Measurements from ENCODE around the gene TRIM45.
"Not testable (repeated sequence)": the region's sequence is repeated elsewhere in the genome, so short reads cannot be mapped to it uniquely, and the experiment has no call there.

The TRIM45 gene

DNA sequence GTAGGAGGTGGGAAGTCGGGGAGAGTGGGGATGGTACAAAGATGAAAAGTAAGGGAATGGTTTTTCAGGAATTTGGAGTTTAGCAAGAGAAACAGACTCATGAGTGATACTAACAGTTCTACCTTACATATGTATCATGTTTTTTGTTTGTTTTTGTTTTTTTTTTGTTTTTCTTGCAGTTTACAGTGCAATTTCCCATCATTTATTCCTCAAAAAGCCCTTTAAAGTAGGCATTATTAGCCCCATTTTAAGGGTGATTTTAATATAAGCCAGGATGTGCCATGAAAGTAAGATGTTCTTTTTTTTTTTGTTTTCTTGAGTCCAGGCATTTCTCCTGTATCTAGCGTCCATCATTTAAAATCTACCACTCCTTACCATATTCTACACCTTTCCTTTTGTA is 13.8 kb upstream of the TRIM45 start:
- DNase-seq (ENCODE audit: low read depth in 2 of 2) = no peak

GRCh38 chr1:117130526-117130925 is 9.0 kb upstream of the TRIM45 start:
- no peak for DNase-seq (ENCODE audit: low read depth in 2 of 2)

DNA sequence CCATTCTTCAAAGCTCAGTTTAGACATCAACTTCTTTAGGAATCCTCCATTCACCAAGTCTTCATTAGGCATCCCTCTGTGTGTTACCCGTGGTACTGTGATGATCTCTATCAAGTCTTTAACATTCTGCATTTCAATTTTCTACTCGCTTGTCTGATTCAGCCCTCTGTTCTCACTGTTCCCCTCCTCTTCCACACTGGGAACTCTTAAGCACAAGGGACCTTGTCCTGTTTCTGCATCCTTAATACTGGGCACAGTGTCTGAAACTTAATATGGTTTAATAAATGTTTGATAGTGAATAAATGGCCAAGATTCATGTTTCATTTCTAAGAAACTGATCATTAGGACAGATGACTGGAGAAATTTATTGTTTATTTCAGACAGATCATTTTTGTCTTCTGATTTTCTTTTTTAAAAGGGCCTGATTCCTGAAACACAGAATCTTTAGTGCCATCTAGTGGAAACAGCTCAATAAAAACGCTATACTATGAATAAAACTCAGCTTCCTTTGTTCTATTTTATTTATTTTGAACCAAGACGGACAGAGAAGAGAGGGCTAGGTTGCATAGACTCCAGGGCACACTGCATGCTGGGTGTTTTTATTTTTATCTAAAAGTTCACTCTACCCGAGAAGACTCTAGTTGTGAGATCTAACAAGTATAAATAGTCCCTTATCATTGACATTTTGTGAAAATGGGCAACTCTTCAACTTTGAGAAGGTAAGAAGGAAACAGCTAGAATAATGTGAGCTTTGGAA is 7.0 kb upstream of the TRIM45 start:
- no peak for DNase-seq (ENCODE audit: low read depth in 2 of 2)

DNA sequence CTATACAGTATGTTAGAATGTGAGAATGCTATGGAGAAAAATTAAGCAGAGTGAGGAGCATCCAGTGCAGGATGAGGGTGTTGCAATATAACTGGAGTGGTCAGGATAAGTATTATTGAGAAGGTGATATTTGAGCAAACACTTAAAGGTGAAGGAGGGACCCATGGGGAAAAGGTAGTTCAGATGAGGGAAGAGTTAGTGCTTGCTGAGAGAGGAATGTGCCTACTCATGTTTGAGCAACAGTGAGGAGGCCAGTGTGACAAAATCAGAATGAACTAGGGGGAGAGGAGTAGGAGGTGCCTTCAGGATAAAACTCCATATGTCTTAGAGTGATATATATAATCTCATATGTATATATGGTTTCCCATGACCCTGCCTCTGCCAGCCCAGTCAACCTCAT is 6.2 kb upstream of the TRIM45 start:
- no peak for DNase-seq (ENCODE audit: low read depth in 2 of 2)

- DNase-seq (ENCODE audit: low read depth in 2 of 2) = no peak
Measured at GRCh38 chr1:117124661-117125060, 3.1 kb upstream of the TRIM45 start.

GRCh38 chr1:117123274-117123673 is 1.7 kb upstream of the TRIM45 start:
- DNase-seq (ENCODE audit: low read depth in 2 of 2) = no peak

DNA sequence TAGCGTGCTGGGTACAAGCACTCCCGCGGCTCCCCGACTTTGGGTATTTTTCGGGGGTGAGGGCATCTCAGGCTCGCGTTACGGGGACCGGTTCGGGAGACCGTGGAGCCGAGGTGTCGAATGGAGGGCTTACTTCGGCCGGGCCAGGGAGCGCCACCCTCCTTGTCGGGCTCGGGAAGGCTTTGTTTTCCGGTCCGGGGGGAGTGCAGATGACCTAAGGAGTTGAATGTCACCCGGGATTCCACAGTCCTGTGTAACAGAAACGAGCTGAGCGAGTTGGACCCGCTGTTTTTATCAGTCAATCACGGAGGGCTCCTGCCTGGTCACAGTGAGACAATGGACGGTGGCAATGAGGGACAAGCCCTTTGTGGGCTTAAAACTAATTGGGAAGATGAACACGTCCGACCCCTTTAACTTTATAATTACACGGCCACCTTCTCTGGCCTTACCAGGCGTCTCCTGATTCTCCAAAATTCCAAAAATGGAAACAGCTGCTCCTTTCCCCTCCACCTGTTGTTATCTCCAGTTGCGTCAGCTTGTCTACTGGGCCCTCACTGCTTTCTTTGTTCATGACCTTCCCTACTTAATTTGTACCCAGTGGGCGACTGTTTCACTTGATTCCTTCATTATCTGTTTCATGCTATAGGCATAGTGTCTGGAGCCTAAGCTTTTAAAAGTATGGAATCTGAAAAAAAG is 929 bp upstream of the TRIM45 start:
- no peak for DNase-seq (ENCODE audit: low read depth in 2 of 2)

- DNase-seq (ENCODE audit: low read depth in 2 of 2) = peak in 1 of 2 donors; percentile 10
Measured at GRCh38 chr1:117120774-117121588, 568 bp downstream of the TRIM45 start.

GRCh38 chr1:117119144-117119543 is 2.4 kb downstream of the TRIM45 start:
- DNase-seq (ENCODE audit: low read depth in 2 of 2) = not testable (repeated sequence)

DNA sequence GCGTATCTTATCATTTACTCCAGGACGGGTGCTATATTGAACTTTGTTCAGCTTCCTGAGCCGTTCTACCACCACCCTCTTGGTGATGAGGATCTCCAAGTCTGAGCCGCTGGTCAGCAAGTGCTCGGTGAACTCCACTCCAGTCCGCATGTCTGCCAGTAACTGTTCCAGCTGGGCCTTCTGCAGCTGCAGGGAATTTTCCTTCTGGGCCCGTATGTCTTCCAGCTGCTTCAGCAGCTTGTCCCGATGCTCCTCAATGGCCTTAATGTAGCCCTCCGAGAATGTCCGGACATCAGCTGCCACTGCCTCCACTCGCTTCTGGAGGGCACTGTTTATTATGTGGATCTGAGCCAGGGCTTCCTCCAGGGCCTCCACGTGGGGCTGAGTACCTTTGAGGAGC is 3.4 kb downstream of the TRIM45 start:
- no peak for DNase-seq (ENCODE audit: low read depth in 2 of 2)

- DNase-seq (ENCODE audit: low read depth in 2 of 2) = no peak
Measured at GRCh38 chr1:117117697-117118096, 3.9 kb downstream of the TRIM45 start.

DNA sequence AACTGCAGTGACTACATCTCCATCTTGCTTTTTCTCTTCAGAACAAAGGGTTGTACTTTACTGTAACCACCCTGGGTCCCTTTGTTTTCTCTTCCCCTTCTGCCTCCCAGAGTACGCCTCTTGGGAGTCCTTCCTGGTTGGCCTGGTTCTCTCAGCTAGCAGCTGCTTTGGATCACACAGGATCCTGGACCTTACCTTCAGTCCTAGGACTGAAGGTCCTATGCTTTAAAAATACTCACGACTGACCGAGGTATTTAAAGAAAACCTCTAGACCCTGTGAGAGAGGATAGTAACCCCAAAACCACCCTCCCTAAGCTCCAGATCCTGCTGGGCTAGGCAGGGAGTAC is 4.8 kb downstream of the TRIM45 start:
- DNase-seq (ENCODE audit: low read depth in 2 of 2) = no peak

DNA sequence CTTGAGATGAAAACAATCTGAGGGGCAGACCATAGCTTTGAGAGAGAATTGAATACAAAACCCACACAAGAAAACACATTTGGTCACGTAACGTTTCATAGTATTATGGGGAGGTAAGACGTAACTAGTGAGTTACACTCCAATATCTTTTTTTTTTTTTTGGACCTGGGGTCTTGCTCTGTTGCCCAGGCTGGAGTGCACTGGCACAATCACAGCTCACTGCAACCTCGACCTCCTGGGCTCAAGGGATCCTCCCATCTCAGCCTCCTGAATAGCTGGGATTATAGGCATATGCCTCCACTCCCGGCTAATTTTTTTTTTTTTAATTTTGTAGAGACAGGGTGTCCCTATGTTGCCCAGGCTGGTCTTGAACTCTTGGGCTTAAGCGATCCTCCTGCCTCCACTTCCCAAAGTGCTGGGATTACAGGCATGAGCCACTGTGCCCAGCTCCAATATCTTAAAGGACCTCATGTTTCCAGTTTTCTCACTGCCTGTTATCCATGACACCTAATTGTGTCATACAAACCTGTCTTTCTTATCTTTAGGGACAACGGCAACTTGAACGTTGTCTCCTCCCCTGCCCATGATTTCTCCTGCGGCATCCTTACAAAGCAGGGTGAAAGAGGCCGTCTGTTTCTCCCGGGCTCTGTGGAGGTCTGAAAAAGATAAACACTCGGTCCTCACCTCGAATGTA is 5.3 kb downstream of the TRIM45 start:
- DNase-seq (ENCODE audit: low read depth in 2 of 2) = no peak

- no peak for DNase-seq (ENCODE audit: low read depth in 2 of 2)
Measured at GRCh38 chr1:117114877-117115276, 6.7 kb downstream of the TRIM45 start.

- DNase-seq (ENCODE audit: low read depth in 2 of 2) = no peak
Measured at GRCh38 chr1:117113199-117113598, 8.3 kb downstream of the TRIM45 start.

GRCh38 chr1:117112047-117112717 is 9.4 kb downstream of the TRIM45 start:
- no peak for DNase-seq (ENCODE audit: low read depth in 2 of 2)

GRCh38 chr1:117110774-117111173 is 10.8 kb downstream of the TRIM45 start:
- DNase-seq (ENCODE audit: low read depth in 2 of 2) = no peak

DNA sequence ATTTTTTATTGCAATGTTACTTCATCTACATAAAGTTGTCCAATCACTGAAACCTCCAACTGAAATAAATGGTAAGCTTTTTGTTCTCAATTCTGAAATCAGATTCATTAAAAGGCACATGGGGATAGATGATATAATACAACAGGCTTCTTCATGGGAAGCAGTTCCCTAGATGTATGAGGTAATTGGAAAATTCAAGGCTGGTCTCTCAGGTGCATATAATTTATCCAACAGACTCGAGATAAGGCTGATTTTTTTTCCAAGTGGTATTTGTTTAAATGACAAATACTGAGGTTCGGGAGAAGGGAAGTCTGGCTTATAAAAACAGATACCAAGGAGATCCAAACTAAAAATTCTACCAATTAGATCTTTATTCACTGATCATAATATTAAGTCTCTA is 14.2 kb downstream of the TRIM45 start:
- no peak for DNase-seq (ENCODE audit: low read depth in 2 of 2)

DNA sequence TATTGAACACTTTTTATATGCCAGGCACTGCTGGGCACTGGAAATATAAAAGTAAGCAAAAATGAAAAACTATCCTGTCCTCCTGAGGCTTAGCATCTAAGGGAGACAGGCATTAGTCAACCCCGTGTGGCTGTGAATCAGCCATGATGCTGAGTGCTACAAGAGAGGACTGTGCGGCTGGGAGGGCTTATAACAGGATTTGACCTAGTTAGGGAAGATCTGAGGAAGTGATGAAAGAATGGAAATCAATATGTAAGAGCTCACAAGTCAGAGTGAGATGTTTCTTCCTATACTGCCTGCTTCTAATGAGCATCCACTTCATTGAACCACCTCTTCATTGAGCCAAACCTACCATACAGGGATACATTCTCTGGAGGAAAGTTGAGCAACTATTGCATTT is 15.1 kb downstream of the TRIM45 start:
- no peak for DNase-seq (ENCODE audit: low read depth in 2 of 2)

DNA sequence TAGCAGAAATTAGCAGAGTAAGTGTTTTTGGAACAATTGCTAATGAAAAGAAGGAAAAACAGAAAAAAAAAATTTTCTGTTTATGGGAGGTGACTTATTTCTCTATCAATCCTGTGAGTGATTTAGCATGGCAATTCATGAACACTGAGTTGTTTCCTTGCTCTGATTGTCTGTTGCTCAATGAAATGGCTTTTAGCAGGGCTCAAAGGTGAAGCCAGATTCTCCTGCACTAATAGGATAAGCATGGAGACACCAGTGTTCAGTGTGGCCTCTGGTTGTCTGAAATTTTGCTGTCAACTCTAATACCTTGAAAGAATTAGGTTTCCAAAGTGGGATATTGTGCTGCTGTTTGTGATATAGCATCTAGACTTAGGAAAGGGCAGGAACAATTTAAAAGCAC is 15.8 kb downstream of the TRIM45 start:
- DNase-seq (ENCODE audit: low read depth in 2 of 2) = no peak

- no peak for DNase-seq (ENCODE audit: low read depth in 2 of 2)
Measured at GRCh38 chr1:117104986-117105385, 16.6 kb downstream of the TRIM45 start.

GRCh38 chr1:117101858-117102257 is 19.7 kb downstream of the TRIM45 start:
- DNase-seq (ENCODE audit: low read depth in 2 of 2) = not testable (repeated sequence)

All from stimulated activated CD8-positive, alpha-beta memory T cell treated with anti-CD3 and anti-CD28 coated beads, Interleukin-7, amount 100 ng/mL, for 4 hours (primary cell).